ENCODE data around the gene ERF.

ERF gene

DNA sequence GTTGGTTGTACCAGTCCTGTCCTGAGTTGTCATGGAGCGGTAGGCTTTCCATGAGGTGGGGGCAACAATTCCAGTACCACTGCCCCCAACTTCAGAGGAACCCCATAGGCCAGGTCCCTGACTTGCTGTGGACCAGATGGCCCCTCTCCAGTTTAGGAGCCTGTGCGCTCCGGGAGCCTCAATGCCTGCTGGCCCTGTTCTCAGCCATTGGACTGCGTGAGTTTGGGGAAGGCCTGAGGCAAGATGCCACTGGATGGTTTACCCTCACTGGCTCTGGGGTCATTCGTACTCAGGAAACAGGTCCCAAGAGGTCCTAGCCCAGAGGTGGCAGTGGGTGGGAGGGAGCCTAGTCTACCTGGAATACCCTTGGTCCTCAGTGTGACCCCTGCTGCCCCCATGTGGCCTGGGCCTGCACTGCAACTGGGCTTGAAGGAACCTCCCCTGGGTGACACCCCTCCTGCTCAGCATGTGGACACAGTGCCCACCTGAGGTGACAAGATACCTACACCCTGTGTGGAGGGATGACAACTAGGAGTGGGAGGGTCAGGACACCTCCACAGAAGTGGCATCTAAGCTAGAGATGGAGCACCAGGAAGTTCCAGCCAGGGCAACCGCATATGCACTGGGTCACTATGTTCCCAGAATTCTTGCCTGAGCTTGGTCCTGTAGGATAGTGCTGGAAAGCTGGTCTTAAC is 41.0 kb upstream of the ERF start:
- H3K4me3 ChIP-seq (ENCODE audit: low read depth in 1 of 2, low read length in 1 of 2) = no peak overlapping the region
- no peaks in the 10 kb centered on the region for H3K4me1 ChIP-seq (ENCODE audit: control insufficient read depth in 1 of 2, insufficient read depth in 1 of 2, low read depth in 1 of 2, low read length in 1 of 2)
- no peak overlapping the region for H3K27ac ChIP-seq
- H3K36me3 ChIP-seq = peaks cover 49% of the 10 kb centered on the region
- peaks cover under 1% of the 10 kb centered on the region for H3K27me3 ChIP-seq
- TF ChIP-seq CTCF (IDR thresholded peaks at IDR 0.05) = peak; percentile 98
- H3K9me3 ChIP-seq = no peaks in the 10 kb centered on the region

- TF ChIP-seq CTCF (IDR thresholded peaks at IDR 0.05) = no peak
- no peaks in the 10 kb centered on the region for H3K9me3 ChIP-seq
- H3K27me3 ChIP-seq = no peaks in the 10 kb centered on the region
- no peaks in the 10 kb centered on the region for H3K4me1 ChIP-seq (ENCODE audit: control insufficient read depth in 1 of 2, insufficient read depth in 1 of 2, low read depth in 1 of 2, low read length in 1 of 2)
- peaks cover 55% of the 10 kb centered on the region for H3K36me3 ChIP-seq
- no peak overlapping the region for H3K4me3 ChIP-seq (ENCODE audit: low read depth in 1 of 2, low read length in 1 of 2)
- no peak overlapping the region for H3K27ac ChIP-seq
These were observed 40.4 kb upstream of the ERF start for GRCh38 chr19:42295342-42295741.

DNA sequence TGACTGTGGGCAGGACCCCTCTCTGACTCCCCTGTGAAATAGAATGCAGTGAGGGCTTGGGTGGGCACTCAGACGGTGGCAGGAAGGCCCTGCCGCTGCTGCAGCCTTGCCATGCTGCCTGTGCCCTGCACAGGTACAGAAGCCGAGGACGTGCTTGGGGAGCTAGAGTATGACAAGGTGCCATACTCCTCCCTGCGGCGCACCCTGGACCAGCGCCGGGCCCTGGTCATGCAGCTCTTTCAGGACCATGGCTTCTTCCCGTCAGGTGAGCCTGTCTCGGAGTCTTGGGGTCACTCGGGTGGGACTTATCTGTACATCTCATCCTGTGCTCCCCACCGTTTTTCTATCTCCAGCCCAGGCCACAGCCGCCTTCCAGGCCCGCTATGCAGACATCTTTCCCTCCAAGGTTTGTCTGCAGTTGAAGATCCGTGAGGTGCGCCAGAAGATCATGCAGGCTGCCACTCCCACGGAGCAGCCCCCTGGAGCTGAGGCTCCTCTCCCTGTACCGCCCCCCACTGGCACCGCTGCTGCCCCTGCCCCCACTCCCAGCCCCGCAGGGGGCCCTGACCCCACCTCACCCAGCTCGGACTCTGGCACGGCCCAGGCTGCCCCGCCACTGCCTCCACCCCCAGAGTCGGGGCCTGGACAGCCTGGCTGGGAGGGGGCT is 39.7 kb upstream of the ERF start:
- Histone ChIP-seq H3K36me3 (peaks cover 63% of the 10 kb centered on the region), H3K4me3 (ENCODE audit: low read depth in 1 of 2, low read length in 1 of 2) (no peak overlapping the region), H3K27ac (no peak overlapping the region), H3K27me3 (no peaks in the 10 kb centered on the region), H3K4me1 (ENCODE audit: control insufficient read depth in 1 of 2, insufficient read depth in 1 of 2, low read depth in 1 of 2, low read length in 1 of 2) (no peaks in the 10 kb centered on the region), H3K9me3 (no peaks in the 10 kb centered on the region)
- TF ChIP-seq CTCF (IDR thresholded peaks at IDR 0.05) = no peak

DNA sequence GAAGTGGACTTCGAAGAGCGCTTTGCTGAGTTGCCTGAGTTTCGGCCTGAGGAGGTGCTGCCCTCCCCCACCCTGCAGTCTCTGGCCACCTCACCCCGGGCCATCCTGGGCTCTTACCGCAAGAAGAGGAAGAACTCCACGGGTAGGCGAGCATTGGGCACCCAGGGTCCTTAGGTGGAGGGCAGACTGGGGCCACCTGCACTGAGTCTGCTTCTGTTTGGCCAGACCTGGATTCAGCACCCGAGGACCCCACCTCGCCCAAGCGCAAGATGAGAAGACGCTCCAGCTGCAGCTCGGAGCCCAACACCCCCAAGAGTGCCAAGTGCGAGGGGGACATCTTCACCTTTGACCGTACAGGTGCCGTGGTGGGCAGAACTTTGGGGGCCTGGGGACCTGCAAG is 39.0 kb upstream of the ERF start:
- Histone ChIP-seq H3K27ac (no peak overlapping the region), H3K36me3 (peaks cover 69% of the 10 kb centered on the region), H3K4me1 (ENCODE audit: control insufficient read depth in 1 of 2, insufficient read depth in 1 of 2, low read depth in 1 of 2, low read length in 1 of 2) (no peaks in the 10 kb centered on the region), H3K4me3 (ENCODE audit: low read depth in 1 of 2, low read length in 1 of 2) (no peak overlapping the region), H3K9me3 (no peaks in the 10 kb centered on the region), H3K27me3 (no peaks in the 10 kb centered on the region)
- TF ChIP-seq CTCF (IDR thresholded peaks at IDR 0.05) = no peak

- H3K4me1 ChIP-seq (ENCODE audit: control insufficient read depth in 1 of 2, insufficient read depth in 1 of 2, low read depth in 1 of 2, low read length in 1 of 2) = peaks cover 0 to 1% of the 10 kb centered on the region in 2 experiments
- no peaks in the 10 kb centered on the region for H3K9me3 ChIP-seq
- TF ChIP-seq CTCF (IDR thresholded peaks at IDR 0.05) = no peak
- H3K4me3 ChIP-seq (ENCODE audit: low read depth in 1 of 2, low read length in 1 of 2) = no peak overlapping the region
- H3K36me3 ChIP-seq = peaks cover 73% of the 10 kb centered on the region
- no peak overlapping the region for H3K27ac ChIP-seq
- no peaks in the 10 kb centered on the region for H3K27me3 ChIP-seq
These were observed 38.6 kb upstream of the ERF start for GRCh38 chr19:42293540-42293939.

All from neutrophil (primary cell).